ENCODE results near the gene B3GALT6. TPM values are rescaled to one million over a fixed set of nuclear protein-coding genes. Genes with fewer than 3 reads are reported as not detected.

B3GALT6 gene
- total RNA-seq, 1 experiment from 2014 or later, result 27.1 TPM

- H3K9me3 Mint-ChIP-seq, result peaks cover 22 to 33% of the 10 kb centered on the region in 2 experiments
- H3K56ac ChIP-seq (ENCODE audit: insufficient read length, low read depth, low read length), result no peak overlapping the region
- H4K8ac ChIP-seq (replicated peaks; ENCODE audit: insufficient read length, low read depth, low read length), result no peak overlapping the region
- H3K9ac ChIP-seq (ENCODE audit: extremely low read depth, insufficient read length, low read length), result no peak overlapping the region
- H3K14ac ChIP-seq (ENCODE audit: insufficient read depth, low read length), result no peak overlapping the region
- TF ChIP-seq CTCF (conservative IDR thresholded peaks at IDR 0.05), result no peak
- no peak overlapping the region for H3K23ac ChIP-seq (ENCODE audit: insufficient read length, low read depth, low read length)
- no peak overlapping the region for H2BK12ac ChIP-seq (ENCODE audit: insufficient read length, low read depth, low read length)
- H3K4me2 ChIP-seq (ENCODE audit: insufficient read depth, insufficient read length, low read length), result no peak overlapping the region
- H3K36me3 Mint-ChIP-seq (ENCODE audit: insufficient read depth in 1 of 3, low read depth in 3 of 3), result peaks cover 0 to 7% (median 5%) of the 10 kb centered on the region in 3 experiments; a peak in 5 of 7 replicates
- no peaks in the 10 kb centered on the region for H4K20me1 ChIP-seq (ENCODE audit: control insufficient read depth, insufficient read depth, insufficient read length)
- H3K4me3 Mint-ChIP-seq, result no peak overlapping the region
- H3K79me1 ChIP-seq (ENCODE audit: insufficient read depth, low read depth, low read length, poor library complexity, severe bottlenecking), result no peaks in the 10 kb centered on the region
- H3K18ac ChIP-seq (ENCODE audit: insufficient read length, low read depth, low read length), result no peak overlapping the region
- no peak overlapping the region for H3T11ph ChIP-seq (ENCODE audit: low read length)
- DNase-seq, result no peak
- no peak overlapping the region for H3K27ac Mint-ChIP-seq
- no peak overlapping the region for H2AFZ ChIP-seq (ENCODE audit: low read length)
- no peak overlapping the region for H3K27ac ChIP-seq (ENCODE audit: insufficient read length, low read depth, low read length)
- H3K27me3 Mint-ChIP-seq (ENCODE audit: low read depth), result peaks cover 38% of the 10 kb centered on the region
- H2AK5ac ChIP-seq (ENCODE audit: insufficient read length, low read length), result no peak overlapping the region
- peaks cover 11% of the 10 kb centered on the region for H3K9me3 ChIP-seq (ENCODE audit: control insufficient read depth, low read depth, low read length)
- H4K91ac ChIP-seq (ENCODE audit: insufficient read length, low read depth, low read length), result no peak overlapping the region
- H2BK120ac ChIP-seq (ENCODE audit: low read depth, low read length, poor library complexity, severe bottlenecking), result no peak overlapping the region
- no peaks in the 10 kb centered on the region for H3K27me3 ChIP-seq (ENCODE audit: insufficient read depth, low read length)
- H3K4me1 Mint-ChIP-seq, result peaks cover 3 to 4% of the 10 kb centered on the region in 2 experiments; a peak in 3 of 4 replicates
- H3K79me2 ChIP-seq (ENCODE audit: insufficient read depth, low read length), result no peaks in the 10 kb centered on the region
- no peak overlapping the region for H2BK5ac ChIP-seq (ENCODE audit: insufficient read length, low read length)
- no peak overlapping the region for H2BK20ac ChIP-seq (ENCODE audit: low read depth, low read length, poor library complexity, severe bottlenecking)
- H3K4ac ChIP-seq (ENCODE audit: low read depth, low read length), result no peak overlapping the region
- H3K23me2 ChIP-seq (ENCODE audit: insufficient read length, low read depth, low read length, poor library complexity, severe bottlenecking), result no peaks in the 10 kb centered on the region
- WGBS (ENCODE audit: extremely low coverage, insufficient read length, low lambda C conversion rate), result no CpG with 5 or more reads among the region's 13 CpGs
- no peak overlapping the region for H2BK15ac ChIP-seq (ENCODE audit: low read depth, low read length)
- no peak overlapping the region for H4K5ac ChIP-seq (ENCODE audit: insufficient read length, low read depth, low read length)
- no peaks in the 10 kb centered on the region for H3K4me1 ChIP-seq (ENCODE audit: insufficient read depth, low read length)
Observed at GRCh38 chr1:1196431-1197187, 35.4 kb upstream of the B3GALT6 start.

Measured in H9 (cell line).